Activated naive CD4-positive, alpha-beta T cell treated with Interleukin-2 at 50 U/mL for 16 hours (primary cell): ENCODE data around the gene MCRIP1.

ENCODE experiments used
- DNase-seq: peaks from one replicate; pipeline ENCODE4 v3.0.0-alpha.2; 2020

The MCRIP1 gene

DNA sequence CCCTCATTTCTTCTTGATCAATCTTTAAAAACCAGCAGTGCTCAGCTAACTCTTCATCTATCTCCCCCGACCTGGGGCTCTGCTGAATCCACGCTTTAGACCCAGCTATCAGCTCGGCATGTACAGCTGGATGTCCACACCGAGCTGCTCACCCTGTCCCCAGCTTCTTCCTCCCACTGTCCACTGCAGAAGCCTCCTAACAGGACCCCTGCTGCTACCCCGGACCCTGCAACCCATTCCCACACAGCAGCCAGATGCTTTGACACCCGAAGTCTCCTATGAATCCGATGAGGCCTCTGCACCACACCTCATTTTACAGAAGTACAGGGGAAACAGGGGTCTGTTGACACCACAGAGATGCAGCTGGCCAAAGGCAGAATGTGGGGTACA, 15.3 kb downstream of the MCRIP1 start:
- DNase-seq = no peak

DNA sequence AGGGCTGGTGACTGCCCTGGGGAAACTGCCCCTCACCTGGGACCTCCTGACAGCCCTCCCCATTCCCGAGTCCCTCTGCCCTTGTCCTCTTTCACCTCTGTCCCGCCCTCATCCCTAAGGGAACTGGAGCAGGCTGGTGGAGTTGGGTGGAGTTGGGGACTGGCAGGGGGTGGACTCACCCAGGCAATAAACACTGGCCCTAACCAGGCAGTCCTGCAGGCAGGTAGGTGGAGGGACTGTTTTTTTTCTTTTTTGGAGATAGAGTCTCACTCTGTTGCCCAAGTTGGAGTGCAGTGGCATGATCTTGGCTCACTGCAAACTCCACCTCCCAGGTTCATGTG, 17.5 kb downstream of the MCRIP1 start:
- no peak for DNase-seq

DNA sequence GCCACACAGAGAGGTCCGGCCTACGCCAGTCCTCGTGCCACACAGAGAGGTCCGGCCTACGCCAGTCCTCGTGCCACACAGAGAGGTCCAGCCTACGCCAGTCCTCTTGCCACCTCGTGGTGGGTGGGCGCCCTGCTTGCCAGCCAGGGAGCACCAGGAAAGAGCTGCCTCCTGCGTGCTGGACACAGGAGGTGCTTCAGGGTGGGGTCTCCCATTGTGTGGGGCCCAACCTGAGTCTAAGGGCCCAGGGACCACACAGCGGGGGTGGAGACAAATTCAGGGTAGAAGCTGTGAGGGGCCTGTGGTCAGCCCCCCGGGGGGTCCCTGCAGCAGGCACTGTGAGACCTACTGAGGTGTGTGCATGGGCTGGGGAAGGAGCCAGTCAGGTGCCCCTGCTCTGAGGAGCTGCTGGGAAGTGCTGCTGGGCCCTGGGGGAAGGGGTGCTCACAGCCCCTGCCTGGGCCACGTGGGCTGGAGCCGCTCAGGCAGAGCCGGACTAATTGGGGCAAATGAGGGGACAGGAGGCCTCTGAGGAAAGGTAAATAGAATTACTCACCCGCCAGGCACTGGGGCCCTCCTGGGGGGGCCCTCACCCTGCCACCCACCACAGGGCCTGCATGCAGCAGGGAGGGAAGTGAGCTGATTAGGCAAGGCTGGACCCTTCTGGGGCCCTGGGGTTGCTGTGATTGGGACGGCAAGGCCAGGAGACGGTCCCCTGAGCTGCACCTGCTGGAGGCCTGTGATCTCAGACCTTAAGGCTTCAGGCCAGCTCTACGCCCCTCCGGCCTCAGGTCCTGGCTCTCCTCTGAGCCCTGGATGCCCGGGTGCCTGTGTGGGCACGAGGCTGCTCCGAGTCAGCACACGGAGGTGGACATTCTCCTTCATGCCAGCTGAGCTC, 18.1 kb downstream of the MCRIP1 start:
- DNase-seq = no peak

DNA sequence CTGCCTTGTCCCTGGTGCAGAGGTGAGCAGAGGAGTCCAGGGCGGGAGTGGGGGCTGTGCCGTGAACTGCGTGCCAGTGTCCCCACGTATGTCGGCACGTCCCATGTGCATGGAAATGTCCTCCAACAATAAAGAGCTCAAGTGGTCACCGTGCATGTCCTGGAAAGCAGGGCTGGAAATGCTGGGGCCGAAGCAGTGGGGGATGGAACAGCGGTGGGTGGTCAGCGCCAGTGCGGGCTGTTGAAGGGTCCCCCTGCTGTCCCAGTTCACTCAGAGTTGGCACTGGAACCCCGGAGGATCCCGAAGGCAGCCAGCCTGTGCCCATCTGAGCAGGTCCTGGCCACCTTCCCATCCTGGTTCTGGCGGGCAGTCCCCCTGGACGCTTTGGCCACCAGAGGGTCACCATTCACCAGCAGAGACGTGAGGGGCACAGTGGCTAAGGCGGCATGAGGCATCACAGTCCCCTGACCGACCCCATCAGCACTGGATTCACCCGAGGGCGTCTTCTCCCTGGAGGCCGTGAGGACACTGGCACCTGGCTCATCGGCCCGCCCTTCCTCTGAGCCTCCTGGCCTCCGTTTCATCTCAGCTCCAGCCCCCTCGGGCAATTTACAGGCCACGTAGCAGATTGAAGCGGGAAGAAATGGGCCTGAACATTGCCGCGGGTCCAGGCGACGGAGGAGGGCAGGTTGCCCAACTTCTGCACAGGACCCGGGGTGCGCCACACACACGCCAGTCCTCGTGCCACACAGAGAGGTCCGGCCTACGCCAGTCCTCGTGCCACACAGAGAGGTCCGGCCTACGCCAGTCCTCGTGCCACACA, 19.0 kb downstream of the MCRIP1 start:
- DNase-seq = no peak

DNA sequence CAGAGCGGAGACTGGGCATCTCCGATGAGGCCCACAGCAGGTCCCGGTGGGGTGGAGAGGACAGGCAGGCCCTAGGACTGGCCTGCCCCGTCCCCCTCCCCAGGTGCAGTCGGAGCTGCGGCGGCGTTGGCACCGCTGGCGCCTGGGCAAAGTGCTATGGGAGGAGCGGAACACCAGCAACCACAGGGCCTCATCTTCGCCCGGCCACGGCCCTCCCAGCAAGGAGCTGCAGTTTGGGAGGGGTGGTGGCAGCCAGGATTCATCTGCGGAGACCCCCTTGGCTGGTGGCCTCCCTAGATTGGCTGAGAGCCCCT, 19.8 kb downstream of the MCRIP1 start:
- DNase-seq = no peak

DNA sequence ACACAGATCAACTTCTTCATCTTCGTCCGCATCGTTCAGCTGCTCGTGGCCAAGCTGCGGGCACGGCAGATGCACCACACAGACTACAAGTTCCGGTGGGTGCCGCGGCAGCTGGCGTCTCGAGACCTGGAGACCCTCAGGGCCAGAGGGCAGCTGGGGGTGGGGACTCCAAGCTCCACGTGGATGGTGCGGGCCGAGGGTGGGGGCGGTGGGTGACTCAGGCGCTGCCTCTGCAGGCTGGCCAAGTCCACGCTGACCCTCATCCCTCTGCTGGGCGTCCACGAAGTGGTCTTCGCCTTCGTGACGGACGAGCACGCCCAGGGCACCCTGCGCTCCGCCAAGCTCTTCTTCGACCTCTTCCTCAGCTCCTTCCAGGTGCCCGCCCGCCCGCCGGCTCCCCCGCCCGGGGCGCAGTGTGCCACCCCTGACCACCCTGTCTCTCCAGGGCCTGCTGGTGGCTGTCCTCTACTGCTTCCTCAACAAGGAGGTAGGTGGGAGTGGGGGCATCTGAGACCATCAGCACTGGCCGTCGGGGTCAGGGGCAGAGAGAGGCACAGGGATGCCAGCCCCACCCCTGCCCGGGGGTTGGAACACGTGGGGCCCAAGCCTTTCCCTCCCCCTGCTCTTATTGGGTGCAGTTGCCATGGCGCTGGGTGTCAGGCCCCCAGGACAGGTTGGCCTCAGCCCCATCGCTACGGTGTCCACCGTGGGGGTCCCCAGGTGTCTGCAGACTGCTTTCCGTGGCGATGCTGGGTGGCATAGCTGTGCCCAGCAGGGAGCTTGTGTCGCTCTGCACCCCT, 20.3 kb downstream of the MCRIP1 start:
- no peak for DNase-seq

DNA sequence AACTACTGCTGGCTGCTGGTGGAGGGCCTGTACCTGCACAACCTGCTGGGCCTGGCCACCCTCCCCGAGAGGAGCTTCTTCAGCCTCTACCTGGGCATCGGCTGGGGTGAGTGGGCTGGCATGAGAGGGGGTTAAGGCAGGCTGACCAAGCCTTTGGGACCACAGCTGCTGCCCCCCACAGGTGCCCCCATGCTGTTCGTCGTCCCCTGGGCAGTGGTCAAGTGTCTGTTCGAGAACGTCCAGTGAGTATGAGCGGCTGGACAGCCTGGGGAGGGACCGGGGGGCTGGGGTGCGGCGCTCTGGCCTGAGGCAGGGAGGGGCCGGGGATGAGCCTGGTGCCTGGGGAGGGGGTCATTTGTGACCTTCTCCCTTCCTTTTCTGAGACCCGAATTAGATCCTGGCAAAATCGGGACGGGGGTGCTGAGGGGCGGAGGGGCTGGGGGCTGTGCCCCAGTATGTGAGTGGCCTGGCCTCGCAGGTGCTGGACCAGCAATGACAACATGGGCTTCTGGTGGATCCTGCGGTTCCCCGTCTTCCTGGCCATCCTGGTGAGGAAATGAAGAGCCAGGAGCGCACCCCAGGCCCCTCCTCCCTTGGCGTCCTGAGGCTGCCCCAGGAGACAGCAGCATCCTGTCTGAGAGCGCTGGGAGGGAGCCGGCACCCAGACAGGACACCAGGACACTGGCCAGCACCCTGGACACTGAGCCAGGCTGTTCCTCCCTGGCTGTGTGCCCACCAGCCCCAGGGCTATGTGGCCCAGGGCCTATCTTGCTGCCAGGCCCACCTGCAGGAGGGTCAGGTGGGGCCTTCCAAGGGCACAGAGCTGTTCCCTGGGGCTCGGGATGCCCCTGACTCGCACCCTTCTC, 21.2 kb downstream of the MCRIP1 start:
- no peak for DNase-seq

DNA sequence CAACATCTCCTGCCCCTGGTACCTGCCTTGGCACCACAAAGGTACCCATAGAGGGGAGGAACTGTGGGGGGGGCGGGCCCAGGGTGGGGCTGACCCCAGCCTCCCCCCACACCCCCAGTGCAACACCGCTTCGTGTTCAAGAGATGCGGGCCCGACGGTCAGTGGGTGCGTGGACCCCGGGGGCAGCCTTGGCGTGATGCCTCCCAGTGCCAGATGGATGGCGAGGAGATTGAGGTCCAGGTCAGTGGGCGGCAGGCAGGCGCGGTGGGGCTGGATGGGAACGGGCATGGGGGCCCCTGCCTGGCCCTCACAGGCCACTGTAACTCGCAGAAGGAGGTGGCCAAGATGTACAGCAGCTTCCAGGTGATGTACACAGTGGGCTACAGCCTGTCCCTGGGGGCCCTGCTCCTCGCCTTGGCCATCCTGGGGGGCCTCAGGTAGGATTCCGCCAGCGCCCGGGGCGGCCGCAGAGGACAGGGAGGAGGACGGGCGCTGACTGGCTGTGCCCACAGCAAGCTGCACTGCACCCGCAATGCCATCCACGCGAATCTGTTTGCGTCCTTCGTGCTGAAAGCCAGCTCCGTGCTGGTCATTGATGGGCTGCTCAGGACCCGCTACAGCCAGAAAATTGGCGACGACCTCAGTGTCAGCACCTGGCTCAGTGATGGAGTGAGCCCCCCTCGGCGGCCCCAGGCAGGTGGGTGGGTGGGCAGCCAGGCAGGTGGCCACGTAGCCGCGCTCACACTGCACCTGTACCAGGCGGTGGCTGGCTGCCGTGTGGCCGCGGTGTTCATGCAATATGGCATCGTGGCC, 22.0 kb downstream of the MCRIP1 start:
- DNase-seq = no peak

DNA sequence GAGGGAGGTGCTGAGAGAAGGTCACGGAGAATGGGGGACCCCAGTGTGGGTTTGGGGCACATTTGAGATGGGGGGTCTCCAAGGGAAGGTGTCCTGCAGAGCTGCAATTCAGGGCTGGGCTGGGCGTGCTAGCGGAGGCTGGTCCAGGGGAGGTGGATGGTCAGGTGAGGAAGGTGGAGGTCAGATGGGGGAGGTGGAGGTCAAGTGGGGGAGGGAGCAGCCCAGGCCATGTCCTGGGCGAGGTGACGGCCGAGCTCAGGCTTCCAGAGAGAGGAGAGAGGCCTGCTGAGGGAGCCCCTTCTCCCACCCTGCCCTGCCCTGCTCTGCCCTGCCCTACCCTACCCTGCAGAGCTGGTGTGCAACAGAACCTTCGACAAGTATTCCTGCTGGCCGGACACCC, 22.6 kb downstream of the MCRIP1 start:
- DNase-seq = no peak

DNA sequence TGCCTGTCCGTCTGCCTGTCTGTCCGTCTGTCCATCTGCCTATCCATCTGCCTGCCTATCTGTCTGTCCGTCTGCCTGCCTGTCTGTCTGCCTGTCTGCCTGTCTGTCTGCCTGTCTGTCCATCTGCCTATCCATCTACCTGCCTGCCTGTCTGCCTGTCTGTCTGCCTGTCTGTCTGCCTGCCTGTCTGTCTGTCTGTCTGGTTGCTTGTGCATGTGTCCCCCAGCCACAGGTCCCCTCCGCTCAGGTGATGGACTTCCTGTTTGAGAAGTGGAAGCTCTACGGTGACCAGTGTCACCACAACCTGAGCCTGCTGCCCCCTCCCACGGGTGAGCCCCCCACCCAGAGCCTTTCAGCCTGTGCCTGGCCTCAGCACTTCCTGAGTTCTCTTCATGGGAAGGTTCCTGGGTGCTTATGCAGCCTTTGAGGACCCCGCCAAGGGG, 23.5 kb downstream of the MCRIP1 start:
- DNase-seq = no peak

DNA sequence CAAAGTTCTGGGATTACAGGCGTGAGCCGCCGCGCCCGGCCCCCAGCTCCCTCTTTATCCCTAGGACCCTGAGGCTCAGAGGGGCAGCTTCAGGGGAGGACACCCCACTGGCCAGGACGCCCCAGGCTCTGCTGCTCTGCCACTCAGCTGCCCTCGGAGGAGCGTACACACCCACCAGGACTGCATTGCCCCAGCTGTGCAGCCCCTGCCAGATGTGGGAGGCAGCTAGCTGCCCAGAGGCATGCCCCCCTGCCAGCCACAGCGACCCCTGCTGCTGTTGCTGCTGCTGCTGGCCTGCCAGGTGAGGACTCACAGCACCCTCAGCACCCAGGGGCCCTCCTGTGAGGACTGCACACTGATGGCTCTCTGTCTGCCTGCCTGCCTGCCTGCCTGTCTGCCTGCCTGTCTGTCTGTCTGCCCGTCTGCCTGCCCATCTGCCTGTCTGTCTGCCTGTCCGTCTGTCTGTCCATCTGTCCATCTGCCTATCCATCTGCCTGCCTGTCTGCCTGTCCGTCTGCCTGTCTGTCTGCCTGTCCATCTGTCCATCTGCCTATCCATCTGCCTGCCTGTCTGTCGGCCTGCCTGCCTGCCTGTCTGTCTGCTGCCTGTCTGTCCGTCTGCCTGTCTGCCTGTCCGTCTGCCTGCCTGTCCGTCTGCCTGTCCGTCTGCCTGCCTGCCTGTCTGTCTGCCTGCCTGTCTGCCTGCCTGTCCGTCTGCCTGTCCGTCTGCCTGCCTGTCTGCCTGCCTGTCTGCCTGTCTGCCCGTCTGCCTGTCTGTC, 24.1 kb downstream of the MCRIP1 start:
- DNase-seq = peak; percentile 8

DNA sequence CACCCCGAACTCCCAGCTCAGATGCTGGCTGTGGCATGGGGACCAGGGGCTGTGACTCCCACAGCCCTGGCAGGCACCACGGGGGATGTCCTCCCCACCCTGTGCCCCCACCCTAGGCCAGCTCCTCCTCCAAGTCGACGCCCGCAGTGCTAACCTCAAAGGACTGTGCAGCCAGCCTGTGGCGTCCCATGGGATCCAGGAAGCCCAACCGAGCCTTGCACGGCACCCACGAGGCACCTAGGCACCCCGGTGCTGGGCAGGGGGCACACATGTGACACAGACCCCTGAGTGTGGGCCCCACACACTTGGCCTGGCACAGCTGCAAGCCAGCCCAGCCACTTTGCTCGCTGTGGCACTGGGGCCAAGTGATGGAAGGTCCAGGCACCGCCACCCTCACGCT, 25.3 kb downstream of the MCRIP1 start:
- no peak for DNase-seq

DNA sequence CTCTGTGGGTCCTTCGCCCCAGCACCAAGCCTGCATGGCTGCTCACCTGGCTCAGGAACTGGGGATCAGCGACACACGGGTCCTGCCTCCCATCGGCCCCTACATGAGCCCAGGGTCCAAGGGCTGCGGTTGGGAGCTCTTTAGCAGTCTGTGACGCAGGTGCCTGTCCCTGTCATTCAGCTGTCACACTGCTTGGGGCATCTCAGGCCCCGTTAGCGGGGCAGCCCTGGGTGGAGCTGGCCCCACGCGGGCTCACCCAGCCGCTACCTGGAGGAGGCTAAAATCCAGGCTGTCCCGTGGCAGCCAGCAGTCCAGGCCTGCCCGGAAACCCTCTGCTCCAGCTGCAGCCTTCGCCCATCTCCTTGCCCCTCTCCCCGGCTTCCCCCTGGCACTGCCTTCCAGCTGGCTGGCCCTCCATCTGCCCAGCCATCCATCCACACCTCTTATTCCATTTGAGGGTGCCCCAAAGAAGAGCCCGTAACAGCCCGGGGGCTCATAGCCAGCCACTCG, 25.8 kb downstream of the MCRIP1 start:
- no peak for DNase-seq

DNA sequence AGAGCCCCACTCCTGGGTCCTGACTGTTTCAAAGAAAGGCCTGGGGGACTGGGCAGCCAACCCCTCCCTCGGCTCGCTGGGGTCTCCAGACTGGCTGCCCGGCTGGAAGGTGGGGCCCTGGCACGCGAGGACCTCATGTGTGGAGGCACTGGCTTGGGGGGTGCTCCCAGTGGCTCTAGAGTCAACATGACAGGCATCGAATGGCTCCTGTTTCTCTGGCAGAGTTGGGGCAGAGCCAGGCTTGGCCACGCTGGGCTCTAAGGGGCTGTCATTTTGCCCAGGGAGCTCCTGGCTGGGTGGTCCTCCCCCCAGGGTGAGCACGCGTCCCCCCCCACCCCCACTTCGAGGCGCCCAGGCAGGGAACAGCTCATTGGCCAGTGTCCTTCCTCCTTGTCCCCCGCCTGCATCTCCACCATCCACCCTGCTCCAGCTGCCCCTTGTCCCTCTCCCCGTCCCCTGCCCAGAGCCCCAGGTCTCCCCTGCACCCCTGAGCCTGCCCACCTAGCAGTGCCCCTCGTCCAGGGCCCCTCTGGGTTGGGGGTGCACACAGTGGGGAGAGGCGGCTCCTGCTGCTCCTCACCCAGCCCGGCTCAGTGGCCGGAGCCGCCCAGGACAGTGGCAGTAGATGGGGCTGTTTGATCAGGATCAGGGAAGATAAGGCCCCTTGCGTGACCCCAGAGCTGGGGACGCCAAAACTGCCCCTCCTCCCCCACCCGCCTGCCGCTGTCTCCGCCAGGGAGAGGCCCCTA, 26.5 kb downstream of the MCRIP1 start:
- DNase-seq = no peak

DNA sequence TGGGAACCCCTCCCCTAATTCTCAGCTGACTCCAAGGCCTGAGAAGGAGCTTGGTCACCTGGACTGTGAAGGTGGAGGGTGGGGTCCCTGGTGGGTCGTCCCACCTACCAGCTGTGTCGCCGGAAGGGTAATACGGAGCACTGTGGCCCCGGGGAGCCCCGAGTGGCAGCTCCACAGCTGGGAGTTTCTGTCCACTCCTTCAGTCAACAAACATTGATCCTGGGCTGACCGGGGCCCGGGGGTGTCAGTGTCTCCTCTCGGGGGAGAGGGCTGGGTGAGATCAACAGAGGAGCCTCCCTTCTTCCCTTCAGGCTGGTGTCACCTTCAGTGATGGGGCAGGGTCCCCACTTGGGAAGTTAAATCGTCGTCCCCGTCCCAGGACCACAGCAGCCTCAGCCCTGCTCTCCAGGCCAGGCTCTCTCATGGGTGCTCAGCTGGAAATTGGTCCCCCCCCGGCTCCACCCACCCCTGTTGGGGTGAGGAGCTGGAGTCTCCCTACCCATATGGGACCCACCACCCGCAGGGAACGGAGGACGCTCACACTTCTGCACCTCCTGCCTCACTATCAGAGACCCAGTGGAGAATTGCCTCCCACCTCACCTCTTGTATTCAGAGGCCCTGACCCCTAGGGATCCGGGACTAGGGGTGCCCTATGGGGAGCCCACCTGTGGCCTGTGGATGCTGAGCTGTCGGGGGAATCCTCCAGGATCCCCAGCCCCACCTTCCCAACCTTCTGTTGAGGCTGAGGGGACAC, 27.2 kb downstream of the MCRIP1 start:
- DNase-seq = no peak

DNA sequence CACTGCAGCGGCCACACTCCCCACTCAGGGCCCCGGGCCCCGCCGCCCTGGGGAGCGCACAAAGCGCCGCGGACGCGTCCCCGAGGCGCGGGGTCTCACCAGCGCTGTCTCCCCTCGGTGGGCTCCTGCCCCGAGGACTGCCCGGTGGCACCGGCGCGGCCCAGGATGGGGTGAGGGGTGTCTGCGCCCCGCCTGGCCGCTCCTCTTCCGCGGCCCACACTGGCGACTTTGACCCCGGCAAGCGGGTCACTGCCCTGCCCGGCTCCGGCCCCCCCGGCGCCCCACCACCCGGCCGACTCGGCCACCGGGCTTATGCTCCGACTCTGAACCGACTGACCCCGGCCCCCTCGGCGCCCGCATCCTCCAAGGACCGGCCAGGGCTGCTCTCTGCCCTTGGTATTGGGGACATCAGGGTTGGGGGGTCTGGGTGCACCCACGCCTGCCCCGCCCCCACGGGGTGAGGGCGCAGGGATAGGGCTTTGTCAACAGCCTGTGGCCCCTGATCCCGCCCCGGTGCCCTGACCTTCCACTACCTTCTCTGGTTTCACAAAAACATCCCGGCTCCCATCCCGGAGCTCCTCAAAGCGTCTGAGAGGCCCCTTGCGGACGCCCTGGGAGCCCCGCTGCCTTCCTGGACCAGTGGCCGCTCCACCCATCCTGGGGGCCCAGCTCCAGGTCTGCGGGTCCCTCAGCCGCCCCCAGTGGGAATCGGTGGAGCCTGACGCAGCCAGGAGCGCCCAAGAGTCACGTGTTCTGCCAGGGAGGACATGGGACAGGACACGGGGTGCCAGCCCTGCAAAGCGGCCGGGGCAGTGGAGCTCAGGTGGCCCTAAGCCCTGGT, 28.3 kb downstream of the MCRIP1 start:
- no peak for DNase-seq

DNA sequence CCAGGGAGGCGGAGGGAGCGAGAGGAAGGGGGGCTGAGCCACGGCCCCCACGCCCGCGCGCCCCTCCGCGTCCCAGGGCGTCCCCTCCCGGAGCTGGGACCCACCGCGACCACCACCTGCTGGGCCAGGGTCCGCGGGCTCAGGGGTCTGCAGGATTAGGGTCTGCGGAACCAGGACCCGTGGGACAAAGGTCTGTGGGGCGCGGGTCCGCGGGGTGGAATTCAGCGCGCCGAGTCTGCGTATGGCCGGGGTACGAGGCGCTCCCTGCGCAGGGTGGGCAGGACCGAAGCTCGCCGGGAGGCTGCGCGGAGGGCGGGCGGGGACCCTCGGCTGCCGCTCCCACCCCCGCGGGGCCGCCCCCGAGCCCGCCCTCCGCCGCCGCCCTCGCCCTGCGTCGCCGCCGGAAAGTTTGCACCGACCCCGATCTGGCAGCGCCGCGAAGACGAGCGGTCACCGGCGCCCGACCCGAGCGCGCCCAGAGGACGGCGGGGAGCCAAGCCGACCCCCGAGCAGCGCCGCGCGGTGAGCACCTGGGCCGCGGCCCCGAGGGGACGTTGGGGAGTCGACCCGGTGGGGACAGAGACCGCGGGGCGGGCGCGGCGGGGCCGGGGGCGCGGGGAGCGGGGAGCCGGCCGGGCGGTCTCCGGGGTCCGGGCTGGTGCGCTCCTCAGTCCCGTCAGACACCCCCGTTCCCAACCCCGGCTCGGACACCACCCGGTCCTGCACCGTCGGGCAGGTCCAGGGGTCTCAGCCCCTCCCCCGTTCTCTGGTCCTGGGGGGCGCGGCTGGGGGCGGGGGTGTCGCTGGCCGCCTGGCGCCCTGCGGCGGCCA, 29.1 kb downstream of the MCRIP1 start, which contains the start of gene GCGR:
Gene GCGR (plus strand): TSS at position 423 of the 831 bp plus-strand sequence. CDS start 4,869 bp downstream, outside the sequence.
- no peak for DNase-seq
